Measurements from ENCODE around the gene SLC16A1.
A peak's percentile ranks its signal among the peaks of the same experiment; 100 is the strongest.
"Not testable (repeated sequence)": the region's sequence is repeated elsewhere in the genome, so short reads cannot be mapped to it uniquely, and the experiment has no call there.

SLC16A1 gene, protein sequence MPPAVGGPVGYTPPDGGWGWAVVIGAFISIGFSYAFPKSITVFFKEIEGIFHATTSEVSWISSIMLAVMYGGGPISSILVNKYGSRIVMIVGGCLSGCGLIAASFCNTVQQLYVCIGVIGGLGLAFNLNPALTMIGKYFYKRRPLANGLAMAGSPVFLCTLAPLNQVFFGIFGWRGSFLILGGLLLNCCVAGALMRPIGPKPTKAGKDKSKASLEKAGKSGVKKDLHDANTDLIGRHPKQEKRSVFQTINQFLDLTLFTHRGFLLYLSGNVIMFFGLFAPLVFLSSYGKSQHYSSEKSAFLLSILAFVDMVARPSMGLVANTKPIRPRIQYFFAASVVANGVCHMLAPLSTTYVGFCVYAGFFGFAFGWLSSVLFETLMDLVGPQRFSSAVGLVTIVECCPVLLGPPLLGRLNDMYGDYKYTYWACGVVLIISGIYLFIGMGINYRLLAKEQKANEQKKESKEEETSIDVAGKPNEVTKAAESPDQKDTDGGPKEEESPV

DNA sequence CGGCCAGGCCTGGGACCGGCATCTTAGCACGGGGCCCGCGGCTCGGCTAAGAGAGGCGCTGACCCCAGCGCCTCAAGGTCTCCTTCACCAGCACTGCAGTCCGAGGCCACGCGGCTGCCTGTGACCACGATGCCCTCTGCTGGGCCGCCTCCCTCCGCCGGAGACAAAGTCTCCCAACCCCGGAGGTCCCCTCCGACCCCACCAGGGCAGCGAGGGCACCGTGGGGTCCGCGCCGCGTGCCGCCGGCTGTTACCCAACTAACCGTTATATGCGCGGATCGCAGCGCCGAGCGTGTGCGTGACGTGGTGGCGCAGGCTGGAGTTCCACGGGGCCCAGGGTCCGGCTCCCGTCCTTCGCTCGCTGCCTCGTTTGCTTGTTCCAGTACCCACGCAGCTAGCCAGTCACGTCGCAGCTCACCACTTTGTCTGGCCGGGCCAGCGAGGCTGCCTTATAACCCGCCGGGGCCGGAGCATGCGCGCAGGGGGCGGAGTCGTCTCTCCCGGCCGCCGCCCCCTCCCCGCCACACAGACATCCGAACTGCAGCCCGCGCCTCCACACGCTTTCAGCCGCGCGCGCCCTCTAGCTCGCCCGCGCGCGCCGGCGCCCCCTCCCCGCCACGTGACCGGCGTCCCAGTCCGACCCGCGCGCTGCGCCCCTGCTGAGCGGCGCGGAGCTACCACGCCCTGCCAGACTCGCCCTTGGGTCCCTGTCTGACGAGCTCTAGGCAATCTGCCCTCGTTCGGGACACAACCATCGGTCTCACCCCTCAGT, at the start of gene SLC16A1:
TSS of gene SLC16A1 (minus strand) at position 424 of the 771 bp plus-strand sequence. CDS start 26,888 bp downstream, outside the sequence.
- DNase-seq: peak; percentile 88 to 92

DNA sequence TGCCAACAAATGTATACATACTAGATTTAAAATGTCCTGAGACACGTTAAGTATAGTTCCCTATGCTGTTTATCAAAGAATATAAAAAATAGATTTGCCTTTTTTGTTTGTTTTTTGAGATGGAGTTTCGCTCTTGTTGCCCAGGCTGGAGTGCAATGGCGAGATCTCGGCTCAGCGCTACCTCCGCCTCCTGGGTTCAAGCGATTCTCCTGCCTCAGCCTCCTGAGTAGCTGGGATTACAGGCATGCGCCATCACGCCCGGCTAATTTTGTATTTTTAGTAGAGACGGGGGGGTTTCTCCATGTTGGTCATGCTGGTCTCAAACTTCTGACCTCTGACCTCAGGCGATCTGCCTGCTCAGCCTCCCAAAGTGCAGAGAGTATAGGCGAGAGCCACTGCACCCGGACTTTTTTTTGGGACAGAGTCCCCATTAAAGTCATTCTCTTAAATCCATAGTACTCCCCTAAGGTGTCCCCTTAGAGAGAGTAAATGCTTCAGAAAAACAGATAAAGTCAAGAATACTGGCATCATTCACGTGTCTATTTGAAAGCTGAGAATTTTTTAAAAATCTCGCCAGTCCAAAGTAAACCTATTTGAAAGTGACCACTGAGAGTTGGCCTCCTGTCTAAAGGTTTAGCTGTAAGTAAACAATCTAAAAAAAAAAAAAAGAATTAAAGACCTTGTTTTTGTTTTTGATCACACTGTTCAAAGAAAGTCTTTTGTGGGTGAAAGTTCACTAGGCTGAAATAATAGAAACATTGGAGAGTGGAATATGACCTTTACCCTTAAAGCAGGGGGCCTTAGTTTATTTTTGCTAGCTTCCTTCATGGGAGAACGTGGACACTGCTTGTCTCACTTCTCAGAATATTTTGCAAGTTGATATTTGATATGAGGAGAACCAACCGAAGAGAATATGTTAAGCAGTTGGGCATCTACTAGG, 48.0 kb upstream of the SLC16A1 start:
- no peak for DNase-seq

DNA sequence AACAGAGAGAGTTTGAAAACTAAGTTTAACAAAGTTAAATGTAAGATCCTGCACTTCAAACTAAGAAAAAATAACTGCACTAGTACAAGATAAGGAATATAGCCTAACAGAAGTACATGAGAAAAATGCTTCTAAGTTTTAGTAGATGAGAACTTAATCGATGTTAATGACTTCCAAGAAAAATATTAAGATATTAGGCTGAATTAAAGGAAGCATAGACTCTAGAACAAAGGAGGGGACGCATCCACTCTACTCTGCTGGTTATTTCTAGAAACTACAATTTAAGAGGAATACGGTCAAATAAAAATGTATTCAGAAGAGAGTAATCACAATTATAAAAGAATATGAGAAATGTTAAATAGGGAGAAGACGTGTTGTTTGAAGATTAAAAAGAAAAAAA, 46.3 kb upstream of the SLC16A1 start:
- no peak for DNase-seq

DNA sequence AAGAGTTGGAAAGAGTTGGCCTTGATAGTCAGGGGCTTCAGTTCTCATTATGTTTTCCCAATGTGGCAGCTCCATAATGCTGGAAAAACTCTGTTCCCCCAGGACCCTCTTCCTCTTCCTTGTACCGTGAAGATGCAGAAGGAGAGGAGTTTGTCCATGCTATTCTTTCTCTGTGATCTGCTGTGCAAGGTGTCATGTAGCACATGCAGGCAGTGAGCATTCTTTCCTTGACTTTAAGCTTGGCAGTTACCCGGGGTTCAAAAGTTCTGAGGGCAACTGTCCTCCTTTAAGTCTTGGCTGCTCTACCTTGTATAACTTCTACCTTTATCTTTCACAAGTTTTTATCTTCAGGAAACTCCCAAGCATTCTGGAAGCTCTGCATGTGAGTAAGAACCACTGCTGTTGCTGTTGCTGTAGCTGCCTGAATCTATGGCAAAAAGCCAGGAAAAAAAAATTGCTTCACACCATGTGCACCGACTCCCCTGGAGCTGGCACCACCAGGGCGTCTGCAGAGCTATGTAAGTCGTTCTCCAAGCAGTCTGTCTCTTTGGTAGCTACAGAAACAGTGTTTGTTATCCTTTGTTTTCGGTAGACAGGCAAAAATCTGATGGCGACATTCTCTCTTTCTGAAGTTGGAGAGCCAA, 42.7 kb upstream of the SLC16A1 start:
- no peak for DNase-seq

DNA sequence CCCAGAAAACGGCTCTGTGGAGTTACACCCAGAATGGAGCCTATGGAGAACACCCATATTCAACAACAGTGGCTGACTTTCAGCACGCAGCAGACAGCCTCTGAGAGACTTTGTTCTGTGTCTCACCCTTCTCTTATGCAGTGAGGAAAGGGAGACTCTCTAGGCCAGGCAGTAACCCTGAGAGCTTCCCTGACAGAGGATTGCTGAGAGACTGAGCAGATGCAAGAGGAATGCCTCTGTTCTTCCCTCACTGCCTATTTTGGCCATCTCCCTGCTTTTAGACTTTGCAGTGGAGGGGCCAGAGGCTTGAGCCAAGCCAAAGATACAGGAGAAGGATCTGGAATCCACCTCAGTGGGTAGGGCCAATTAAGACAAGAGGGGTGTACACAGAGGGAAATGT, 41.8 kb upstream of the SLC16A1 start:
- DNase-seq: no peak

DNA sequence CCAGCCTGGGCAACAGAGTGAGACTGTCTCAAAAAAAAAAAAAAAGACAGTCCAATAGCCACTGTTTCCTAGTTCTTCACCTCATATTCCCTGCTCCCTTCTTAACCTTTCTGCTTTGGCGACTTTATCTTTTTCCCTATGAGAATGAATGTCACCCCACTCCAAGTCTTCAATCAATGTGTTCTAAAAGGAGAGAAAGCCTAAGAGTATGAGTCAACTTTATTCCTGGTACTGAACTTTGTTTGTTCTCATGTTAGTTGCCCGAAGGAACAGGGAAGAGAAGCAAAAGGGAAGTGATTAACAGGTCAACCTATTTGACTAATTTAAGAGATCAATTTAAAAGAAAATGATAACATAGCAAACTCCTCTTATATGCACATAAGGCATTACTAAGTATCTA, 39.9 kb upstream of the SLC16A1 start:
- no peak for DNase-seq

DNA sequence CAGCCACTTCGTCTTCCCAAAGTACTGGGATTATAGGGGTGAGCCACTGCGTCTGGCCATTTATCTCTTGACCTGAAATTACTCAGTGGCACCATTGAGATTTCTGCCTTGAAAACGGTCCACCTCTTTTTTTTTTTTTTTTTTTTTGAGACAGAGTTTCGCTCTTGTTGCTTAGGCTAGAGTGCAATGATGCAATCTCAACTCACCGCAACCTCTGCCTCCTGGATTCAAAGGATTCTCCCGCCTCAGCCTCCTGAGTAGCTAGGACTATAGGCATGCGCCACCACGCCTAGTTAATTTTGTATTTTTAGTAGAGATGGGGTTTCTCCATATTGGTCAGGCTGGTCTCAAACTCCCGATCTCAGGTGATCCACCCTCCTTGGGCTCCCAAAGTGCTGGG, 39.0 kb upstream of the SLC16A1 start:
- DNase-seq: not testable (repeated sequence)

DNA sequence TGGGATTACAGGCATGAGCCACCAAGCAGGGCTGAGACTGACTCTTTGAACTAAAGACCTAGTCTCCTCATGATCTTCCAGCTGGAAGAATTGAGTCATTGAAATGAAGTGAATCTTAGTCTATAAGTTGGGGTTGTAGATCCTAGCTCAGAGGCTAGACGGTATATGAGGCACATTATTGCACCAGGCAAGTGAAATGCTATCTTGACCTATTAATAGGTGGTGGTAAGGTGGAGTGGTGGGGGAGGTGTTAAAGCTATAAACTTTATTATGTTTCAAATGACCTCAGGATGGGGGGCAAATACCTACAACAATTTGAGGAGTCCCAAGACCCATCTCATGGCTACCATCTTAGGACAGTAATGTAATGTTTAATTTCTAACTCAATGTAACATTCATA, 36.8 kb upstream of the SLC16A1 start:
- DNase-seq: no peak

DNA sequence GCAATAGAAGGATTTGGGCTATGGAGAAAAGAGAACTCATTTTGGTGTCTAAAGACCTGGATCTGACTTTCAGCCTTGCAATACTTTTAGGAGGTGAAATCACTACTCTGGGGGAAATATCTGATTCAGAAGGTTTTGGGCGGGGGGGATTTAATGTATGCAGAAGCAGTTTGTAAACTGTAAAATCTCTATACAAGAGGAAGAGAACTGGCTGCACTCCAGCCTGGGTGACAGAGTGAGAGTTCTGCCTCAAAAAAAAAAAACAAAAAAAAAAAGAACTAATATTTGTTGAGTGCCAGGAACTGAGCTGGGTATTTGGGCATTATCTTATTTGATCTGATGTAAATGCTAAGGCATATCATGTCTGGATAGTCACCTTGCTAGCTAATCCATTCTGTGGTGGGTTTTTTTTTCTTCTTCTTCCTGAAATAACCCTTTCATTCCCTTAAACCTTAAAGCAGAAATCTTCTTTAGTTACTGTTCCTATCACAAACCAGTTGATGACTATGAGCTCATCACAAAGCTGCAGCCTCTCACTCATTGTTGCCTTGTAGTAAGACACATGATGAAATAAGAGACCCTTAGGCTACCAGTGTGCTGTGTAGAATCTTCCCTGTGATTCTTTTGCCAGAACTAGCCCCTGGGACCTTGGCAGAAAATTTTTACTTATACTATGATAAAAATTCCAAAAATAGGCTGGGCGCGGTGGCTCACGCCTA, 35.6 kb upstream of the SLC16A1 start:
- DNase-seq: no peak

DNA sequence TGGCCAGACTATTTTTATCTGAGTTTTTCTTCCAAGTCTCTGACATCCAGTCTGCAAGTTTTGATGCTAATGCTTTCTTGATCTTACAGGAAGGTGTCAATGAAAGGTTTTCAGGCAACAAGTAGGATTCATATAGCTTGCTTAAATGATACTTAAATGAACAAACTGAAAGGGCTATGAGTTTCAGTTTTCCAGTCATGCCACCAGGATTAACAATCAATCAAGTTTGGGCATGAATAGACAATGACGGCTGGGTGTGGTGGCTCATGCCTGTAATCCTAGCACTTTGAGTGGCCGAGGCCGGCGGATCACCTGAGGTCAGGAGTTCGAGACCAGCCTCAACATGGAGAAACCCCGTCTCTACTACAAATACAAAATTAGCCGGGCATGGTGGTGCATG, 34.3 kb upstream of the SLC16A1 start:
- no peak for DNase-seq

DNA sequence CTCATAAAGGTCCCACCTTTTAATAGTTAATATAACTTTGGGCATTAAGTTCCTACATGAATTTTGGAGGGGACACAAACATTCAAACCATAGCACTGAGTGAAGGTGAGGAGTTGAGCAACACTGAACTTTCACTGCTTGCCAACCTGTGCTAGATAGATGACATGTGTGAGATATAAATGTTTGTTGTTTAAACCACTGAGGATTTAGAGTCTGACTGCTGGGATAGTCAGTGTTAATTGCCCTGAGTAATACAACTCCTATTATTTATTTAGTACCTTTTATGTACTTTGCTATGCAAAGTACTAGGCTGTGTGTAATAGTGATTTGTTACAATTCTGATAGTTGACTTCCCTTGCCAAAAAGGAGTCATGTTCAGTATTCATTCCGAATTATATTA, 32.4 kb upstream of the SLC16A1 start:
- no peak for DNase-seq

DNA sequence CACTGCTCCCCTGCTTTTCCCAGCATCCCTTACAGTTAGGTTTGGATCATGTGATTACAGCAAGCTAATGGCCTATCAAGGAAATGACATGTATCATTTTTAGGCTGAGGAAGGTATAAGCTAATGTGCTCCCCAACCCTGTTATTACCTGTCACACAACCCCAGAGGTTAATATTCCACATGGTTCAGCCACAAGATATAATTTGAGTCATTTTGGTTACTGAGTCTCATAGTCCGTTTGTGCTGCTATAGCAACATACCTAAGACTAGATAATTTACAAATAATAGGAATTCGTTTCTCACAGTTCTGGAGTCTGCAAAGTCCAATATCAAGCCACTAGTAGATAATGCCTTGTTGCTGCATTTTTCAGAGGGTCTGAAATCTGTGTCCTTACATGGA, 29.1 kb upstream of the SLC16A1 start:
- DNase-seq: no peak

DNA sequence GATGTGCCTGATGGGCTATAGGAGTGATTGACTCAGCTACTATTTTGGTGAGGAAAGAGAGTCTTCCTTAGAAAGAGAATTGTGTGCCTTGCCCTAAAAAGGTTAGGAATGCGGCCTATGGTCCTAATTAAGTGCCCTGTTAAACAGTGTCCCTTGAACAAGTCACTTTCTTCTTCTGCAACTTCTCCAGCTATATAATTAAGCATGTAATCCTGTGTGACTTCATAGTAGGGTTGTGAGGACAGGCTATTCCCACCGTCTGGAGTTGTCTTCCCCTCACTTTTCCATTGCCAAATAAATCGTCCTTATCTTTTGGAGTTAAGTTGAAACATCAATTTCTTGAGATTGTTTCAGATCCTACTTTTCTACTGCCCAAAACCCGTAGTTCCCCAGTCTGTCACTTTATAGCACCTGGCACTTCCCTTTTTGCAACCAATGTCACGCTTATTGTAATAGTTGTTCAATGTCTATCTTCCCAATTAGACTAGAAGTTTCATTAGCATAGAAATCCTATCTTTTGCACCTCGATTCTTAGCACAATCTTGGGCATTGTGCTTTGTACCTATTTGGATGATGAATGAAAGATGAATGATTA, 27.6 kb upstream of the SLC16A1 start:
- no peak for DNase-seq

DNA sequence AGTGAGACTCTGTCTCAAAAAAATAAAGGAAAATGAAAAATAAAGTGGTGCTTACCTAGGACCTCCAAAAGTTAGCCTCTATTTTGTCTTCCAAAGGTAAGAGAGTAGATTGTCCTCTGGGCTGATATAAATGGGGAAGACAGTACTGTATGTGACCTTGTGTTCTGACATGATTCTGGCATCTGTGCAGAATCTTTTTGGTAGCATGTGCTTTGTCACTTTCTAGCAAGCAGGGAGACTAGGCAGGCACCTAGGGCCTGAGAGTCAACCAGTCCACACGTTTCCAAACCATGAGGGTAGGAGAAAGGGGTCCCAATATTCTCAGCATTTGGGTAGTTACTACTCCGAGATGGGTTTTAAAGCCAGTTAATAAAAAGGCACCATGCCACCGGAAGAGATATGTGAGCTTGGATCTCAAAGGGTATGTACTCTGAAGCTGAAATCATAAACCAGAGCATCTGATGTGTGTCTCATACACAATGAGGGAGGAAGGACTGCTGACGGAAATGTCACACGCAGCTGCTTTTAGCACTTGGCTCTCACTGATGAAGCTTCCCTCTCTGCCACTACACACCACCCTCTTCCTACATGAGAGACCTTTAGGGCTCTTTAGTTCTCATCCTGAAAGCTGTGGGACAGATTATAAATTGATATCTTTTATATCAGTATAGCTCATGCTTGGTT, 27.0 kb upstream of the SLC16A1 start:
- DNase-seq: no peak

DNA sequence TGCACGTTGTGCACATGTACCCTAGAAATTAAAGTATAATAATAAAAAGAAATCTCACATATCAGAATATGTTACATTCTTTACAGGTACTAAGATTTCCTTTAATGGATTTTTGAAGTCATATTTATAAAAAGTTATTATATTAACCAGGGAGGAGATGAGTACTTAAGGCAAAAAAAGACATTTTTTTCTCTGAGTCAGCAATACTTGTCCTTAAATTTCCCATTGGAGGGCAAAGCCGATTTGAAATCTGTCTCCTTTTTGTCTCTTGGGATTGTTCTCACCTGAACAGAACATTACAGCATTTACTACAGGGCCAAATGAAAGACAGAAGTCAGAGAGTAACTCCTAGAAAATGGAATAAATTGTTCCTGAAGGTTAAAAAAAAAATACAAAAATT, 26.3 kb upstream of the SLC16A1 start:
- no peak for DNase-seq

DNA sequence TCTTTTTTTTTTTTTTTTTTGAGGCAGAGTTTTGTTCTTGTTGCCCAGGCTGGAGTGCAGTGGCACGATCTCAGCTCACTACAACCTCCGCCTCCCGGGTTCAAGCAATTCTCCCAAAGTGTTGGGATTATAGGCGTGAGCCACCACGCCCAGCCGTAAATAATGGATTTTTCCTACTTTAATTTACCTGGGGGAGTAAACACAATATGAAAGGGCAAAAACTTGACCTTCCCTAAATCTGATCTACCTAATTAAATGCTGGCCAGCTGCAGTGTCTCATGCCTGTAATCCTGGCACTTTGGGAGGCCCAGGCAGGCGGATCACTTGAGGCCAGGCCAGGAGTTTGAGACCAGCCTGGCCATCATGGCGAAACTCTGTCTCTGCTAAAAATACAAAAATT, 25.8 kb upstream of the SLC16A1 start:
- DNase-seq: not testable (repeated sequence)

DNA sequence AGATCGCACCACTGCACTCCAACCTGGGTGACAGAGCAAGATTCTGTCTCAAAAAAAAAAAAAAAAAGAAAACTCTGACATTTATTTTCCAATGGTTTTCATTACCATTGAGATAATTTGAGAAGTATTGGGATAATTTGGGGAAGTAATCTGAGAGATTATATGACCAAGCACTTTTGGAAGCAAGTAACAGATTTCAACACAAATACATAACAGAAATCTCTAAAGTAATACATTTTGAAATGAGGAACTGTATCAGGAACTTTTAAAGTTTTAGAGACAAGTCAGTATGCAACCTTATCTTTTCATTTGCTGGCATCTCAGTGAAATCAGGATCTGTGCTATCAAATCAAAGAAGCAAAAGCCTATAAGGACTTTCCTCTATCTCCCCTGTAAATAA, 25.4 kb upstream of the SLC16A1 start:
- DNase-seq: no peak

DNA sequence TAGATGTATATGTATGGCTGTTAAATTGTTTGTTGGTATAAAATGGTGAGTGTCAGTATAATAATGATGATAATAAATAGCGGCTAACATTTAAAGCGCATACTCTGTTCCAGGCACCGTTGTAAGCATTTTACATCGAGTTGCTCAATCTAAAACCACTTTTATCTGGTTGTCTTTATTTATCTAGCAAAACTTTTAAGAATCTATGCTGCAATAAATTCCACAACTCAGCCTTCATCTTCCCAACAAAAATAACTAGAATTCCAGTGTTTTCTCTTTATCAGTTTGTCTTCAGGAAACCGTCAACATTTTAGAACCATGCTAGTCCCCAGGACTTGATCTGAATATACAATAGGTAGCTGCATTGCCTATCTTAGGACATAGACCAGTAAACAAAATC, 19.3 kb upstream of the SLC16A1 start:
- DNase-seq: no peak

DNA sequence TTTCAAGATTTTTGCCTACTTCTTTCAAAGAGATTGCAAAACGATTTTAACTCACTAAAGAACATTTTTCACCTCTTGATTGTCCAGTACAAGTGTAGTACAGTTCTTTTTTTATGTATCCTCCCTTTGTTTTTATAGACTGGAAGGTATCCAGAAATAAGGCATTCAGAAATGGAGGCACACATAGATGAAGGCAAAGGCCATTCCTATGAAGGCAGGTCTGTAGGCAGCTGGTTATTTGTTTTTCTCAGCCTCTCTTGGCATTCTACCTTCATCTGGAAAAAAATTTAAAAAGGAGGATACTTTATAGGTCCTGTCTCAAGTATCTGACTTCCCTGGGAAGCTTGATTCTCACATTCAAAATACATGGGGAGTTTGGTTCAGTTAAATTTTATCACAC, 18.6 kb upstream of the SLC16A1 start:
- DNase-seq: no peak

DNA sequence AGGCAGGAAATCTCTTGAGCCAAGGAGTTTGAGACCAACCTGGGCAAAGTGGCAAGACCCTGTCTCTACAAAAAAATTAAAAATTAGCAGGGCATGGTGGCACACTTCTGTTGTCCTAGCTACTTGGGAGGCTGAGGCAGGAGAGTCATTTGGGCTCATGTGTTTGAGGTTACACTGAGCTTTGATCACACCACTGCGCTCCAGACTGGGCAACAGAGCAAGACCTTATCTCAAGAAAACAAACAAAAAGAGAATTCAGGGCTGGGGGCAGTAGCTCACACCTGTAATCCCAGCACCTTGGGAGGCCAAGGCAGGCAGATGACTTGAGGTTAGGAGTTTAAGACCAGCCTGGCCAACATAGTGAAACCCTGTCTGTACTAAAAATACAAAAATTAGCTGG, 17.8 kb upstream of the SLC16A1 start:
- no peak for DNase-seq

DNA sequence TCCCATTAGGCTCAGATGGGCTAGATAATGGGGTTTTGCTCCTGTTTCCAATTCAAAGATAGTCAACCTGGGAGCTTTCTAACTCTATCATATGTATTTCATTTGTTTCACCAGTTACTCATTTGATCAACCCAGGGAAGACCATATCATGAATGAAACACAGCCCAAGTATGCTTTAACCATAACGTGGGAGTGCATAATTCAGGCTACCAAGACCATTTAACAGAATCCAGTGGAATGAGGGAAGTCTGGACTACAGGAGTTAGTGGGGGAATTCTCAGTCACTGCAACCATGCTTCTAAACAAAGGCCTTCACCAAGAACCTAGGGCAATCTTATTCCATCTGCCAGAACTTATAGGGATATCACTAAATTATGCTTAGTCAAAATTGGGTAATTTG, 15.0 kb upstream of the SLC16A1 start:
- DNase-seq: no peak
